IgD-negative memory B cell (primary cell): ENCODE measurements around the gene KLF3. TPM values are rescaled to one million over a fixed set of nuclear protein-coding genes. Genes with fewer than 3 reads are reported as not detected.
A peak's percentile ranks its signal among the peaks of the same experiment; 100 is the strongest.

Experiments
- H3K27ac Mint-ChIP-seq, 3 donors: one replicate each; pipeline ENCODE4 v1.8.0; 2020 to 2022; ENCODE audit warnings: mild to moderate bottlenecking in 3 of 3, mixed read lengths in 3 of 3, moderate library complexity in 1 of 3
- H3K27me3 Mint-ChIP-seq: one replicate; pipeline ENCODE4 v1.8.0; 2021; ENCODE audit warnings: mixed read lengths
- H3K36me3 Mint-ChIP-seq: one replicate; pipeline ENCODE4 v1.8.0; 2020; ENCODE audit warnings: mild to moderate bottlenecking, mixed read lengths
- H3K4me1 Mint-ChIP-seq, 3 donors: one replicate each; pipeline ENCODE4 v1.8.0; 2020 to 2022; ENCODE audit warnings: mixed read lengths in 3 of 3, mild to moderate bottlenecking in 1 of 3
- H3K4me3 Mint-ChIP-seq, 4 donors: one replicate each; pipeline ENCODE4 v1.8.0; 2020 to 2022; ENCODE audit warnings: mild to moderate bottlenecking in 4 of 4, mixed read lengths in 4 of 4, moderate library complexity in 3 of 4
- H3K9me3 Mint-ChIP-seq, 3 donors: one replicate each; pipeline ENCODE4 v1.8.0; 2020 to 2021; ENCODE audit warnings: mixed read lengths in 3 of 3, mild to moderate bottlenecking in 1 of 3
- polyA plus RNA-seq: library from polyadenylated mRNA; unstranded; fragments of 300-500 nt; fragmentation: Illumina TruSeq; gene quantifications from one replicate; pipeline ENCODE4 v1.2.3, GENCODE V29; 2021

The KLF3 gene
- polyA plus RNA-seq, 1 donor from 2014 or later = 25.1 TPM

- no peaks in the 10 kb centered on the region for H3K9me3 Mint-ChIP-seq
These were observed 29.8 kb upstream of the KLF3 start for GRCh38 chr4:38634047-38634759.

GRCh38 chr4:38639242-38639641, 24.8 kb upstream of the KLF3 start:
- peaks cover 6% of the 10 kb centered on the region for H3K36me3 Mint-ChIP-seq
- no peak overlapping the region for H3K27ac Mint-ChIP-seq
- H3K4me3 Mint-ChIP-seq = no peak overlapping the region
- H3K27me3 Mint-ChIP-seq = peaks cover 3% of the 10 kb centered on the region
- H3K9me3 Mint-ChIP-seq = peaks cover 0 to 7% (median 3%) of the 10 kb centered on the region in 3 donors
- no peaks in the 10 kb centered on the region for H3K4me1 Mint-ChIP-seq

More at GRCh38 chr4:38634047-38634759, 29.8 kb upstream of the KLF3 start:
- Mint-ChIP-seq H3K4me3 (no peak overlapping the region), H3K27ac (no peak overlapping the region), H3K4me1 (peaks cover 0 to 2% (median 0%) of the 10 kb centered on the region in 3 donors), H3K27me3 (peaks cover 1% of the 10 kb centered on the region), H3K36me3 (no peaks in the 10 kb centered on the region)

GRCh38 chr4:38641811-38642210, 22.2 kb upstream of the KLF3 start:
- Mint-ChIP-seq H3K9me3 (peaks cover 5 to 7% (median 6%) of the 10 kb centered on the region in 3 donors), H3K27ac (no peak overlapping the region), H3K4me1 (no peaks in the 10 kb centered on the region), H3K27me3 (peaks cover 6% of the 10 kb centered on the region), H3K4me3 (no peak overlapping the region), H3K36me3 (peaks cover 6% of the 10 kb centered on the region)

- Mint-ChIP-seq H3K9me3 (peaks cover 5 to 7% (median 6%) of the 10 kb centered on the region in 3 donors), H3K4me3 (no peak overlapping the region), H3K36me3 (peaks cover 6% of the 10 kb centered on the region), H3K27me3 (peaks cover 6% of the 10 kb centered on the region), H3K27ac (no peak overlapping the region), H3K4me1 (peaks cover 0 to 6% (median 5%) of the 10 kb centered on the region in 3 donors)
These were observed 19.8 kb upstream of the KLF3 start for GRCh38 chr4:38644201-38644600.

DNA sequence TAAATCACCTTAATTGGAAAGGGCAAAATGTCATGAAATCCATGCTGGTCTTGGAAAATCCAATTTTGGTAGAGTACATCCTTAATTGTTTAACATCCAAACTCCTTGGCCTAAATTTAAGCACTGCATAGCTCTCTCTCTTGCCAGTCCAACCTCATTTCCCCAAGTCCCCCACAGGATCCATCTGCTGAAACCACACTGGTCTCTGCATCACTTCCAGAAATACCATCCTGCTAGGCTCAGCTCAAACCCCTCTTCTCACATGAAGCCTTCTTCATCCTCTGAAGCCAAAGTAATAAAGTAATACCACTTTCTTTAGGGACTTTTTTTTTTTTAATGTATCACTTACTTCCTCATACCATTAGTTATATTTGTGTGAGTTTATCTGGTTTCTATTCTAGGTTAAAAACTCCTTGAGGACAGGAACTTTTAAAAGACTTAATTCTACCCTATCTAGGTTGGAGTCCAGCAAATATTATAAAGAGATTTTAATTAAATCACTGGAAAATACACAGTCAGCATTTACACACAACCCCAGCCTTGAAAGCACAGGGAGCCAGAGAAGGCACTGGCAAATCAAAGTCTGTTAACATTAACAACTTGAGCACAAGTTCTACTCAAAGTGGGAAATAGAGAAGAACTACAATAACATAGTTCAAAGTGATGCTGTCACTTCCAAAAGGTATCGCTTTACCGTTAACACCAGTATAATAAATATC, 16.7 kb upstream of the KLF3 start:
- Mint-ChIP-seq H3K27me3 (peaks cover 6% of the 10 kb centered on the region), H3K4me1 (peaks cover 0 to 6% (median 5%) of the 10 kb centered on the region in 3 donors), H3K9me3 (peaks cover 0 to 5% (median 3%) of the 10 kb centered on the region in 3 donors), H3K27ac (no peak overlapping the region), H3K36me3 (peaks cover 4% of the 10 kb centered on the region), H3K4me3 (no peak overlapping the region)

DNA sequence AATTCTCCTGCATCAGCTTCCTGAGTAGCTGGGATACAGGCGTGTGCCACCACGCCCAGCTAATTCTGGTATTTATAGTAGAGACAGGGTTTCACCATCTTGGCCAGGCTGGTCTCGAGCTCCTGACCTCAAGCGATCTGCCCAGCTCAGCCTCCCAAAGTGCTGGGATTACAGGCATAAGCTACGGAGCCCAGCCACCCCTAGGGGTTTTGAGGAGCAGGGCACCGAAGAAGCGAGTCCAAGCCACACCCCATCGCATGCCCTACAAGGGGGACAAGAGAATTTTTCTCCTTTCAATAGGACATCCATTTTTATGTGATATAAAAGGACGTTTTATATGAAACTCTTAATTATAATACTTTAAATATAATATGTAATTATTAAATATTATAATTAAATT, 13.9 kb upstream of the KLF3 start:
- Mint-ChIP-seq H3K27ac (no peak overlapping the region), H3K4me3 (no peak overlapping the region), H3K9me3 (peaks cover 0 to 5% (median 3%) of the 10 kb centered on the region in 3 donors), H3K4me1 (peaks cover 16 to 23% (median 22%) of the 10 kb centered on the region in 3 donors), H3K36me3 (peaks cover under 1% of the 10 kb centered on the region), H3K27me3 (peaks cover 5% of the 10 kb centered on the region)

DNA sequence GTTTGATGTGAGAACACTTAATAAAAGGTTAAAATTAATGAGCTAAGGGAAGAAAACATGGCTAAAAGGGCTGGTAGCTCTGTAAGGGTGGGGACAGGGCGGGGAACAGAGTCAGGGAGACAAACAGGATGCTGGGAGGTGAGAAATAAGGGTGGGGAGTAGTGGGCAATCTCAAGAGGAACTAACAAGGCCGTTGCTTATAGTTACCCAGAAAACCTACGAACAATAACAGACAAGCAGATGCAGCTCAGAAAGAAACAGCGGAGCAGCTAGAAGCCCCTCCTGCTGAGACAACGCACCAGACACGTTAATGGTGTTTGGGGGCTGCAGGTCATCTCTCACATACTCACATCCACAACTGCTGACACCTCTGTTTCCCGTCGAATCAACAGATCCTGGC, 9.7 kb upstream of the KLF3 start:
- peaks cover 2% of the 10 kb centered on the region for H3K36me3 Mint-ChIP-seq
- peak overlapping the region; percentile 58 to 97 (median 96) for H3K27ac Mint-ChIP-seq
- peaks cover 18 to 40% (median 24%) of the 10 kb centered on the region in 3 donors for H3K4me1 Mint-ChIP-seq
- peaks cover 6% of the 10 kb centered on the region for H3K27me3 Mint-ChIP-seq
- peak overlapping the region; percentile 49 to 91 (median 77) for H3K4me3 Mint-ChIP-seq
- no peaks in the 10 kb centered on the region for H3K9me3 Mint-ChIP-seq

DNA sequence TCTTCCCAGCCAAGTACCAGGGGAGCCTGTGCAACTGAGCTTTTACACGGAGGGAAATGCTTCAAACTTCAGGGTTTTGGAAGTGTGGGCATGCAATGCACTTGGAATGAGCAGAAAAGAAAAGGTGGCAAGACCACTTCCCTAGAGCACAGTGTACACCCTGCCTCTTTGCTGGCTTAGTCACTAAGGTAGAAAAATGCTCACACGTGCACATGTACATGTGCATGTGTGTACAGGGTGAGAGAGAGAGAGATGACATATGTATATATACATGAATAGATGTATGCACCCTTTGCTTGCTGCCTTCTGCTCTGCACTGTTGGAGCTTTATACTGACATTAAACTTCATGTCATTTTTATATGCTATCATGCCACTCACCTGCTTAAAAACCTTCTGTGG, 7.9 kb upstream of the KLF3 start:
- peak overlapping the region in 1 of 4 donors; percentile 28 for H3K4me3 Mint-ChIP-seq
- H3K36me3 Mint-ChIP-seq = peaks cover 2% of the 10 kb centered on the region
- peaks cover 18 to 42% (median 30%) of the 10 kb centered on the region in 3 donors for H3K4me1 Mint-ChIP-seq
- peak overlapping the region in 2 of 3 donors; percentile 71 to 97 for H3K27ac Mint-ChIP-seq
- no peaks in the 10 kb centered on the region for H3K9me3 Mint-ChIP-seq
- peaks cover 8% of the 10 kb centered on the region for H3K27me3 Mint-ChIP-seq

- Mint-ChIP-seq H3K4me3 (peak overlapping the region in 2 of 4 donors; percentile 57 to 82), H3K4me1 (peaks cover 12 to 39% (median 27%) of the 10 kb centered on the region in 3 donors), H3K36me3 (peaks cover 2% of the 10 kb centered on the region), H3K27ac (peak overlapping the region in 2 of 3 donors; percentile 50 to 78), H3K9me3 (no peaks in the 10 kb centered on the region), H3K27me3 (peaks cover 8% of the 10 kb centered on the region)
These were observed 4.7 kb upstream of the KLF3 start for GRCh38 chr4:38659346-38659745.

- no peaks in the 10 kb centered on the region for H3K36me3 Mint-ChIP-seq
- peak overlapping the region in 2 of 4 donors; percentile 14 to 82 for H3K4me3 Mint-ChIP-seq
- no peaks in the 10 kb centered on the region for H3K9me3 Mint-ChIP-seq
- peaks cover 2% of the 10 kb centered on the region for H3K27me3 Mint-ChIP-seq
- H3K27ac Mint-ChIP-seq = peak overlapping the region in 2 of 3 donors; percentile 35 to 78
- H3K4me1 Mint-ChIP-seq = peaks cover 10 to 38% (median 27%) of the 10 kb centered on the region in 3 donors
These were observed 3.2 kb upstream of the KLF3 start for GRCh38 chr4:38660838-38661237.

- Mint-ChIP-seq H3K9me3 (no peaks in the 10 kb centered on the region), H3K27ac (peak overlapping the region in 1 of 3 donors; percentile 78), H3K27me3 (peaks cover 2% of the 10 kb centered on the region), H3K36me3 (no peaks in the 10 kb centered on the region), H3K4me1 (peaks cover 15 to 42% (median 32%) of the 10 kb centered on the region in 3 donors), H3K4me3 (peak overlapping the region; percentile 25 to 82 (median 45))
These were observed 2.6 kb upstream of the KLF3 start for GRCh38 chr4:38661371-38661770.

DNA sequence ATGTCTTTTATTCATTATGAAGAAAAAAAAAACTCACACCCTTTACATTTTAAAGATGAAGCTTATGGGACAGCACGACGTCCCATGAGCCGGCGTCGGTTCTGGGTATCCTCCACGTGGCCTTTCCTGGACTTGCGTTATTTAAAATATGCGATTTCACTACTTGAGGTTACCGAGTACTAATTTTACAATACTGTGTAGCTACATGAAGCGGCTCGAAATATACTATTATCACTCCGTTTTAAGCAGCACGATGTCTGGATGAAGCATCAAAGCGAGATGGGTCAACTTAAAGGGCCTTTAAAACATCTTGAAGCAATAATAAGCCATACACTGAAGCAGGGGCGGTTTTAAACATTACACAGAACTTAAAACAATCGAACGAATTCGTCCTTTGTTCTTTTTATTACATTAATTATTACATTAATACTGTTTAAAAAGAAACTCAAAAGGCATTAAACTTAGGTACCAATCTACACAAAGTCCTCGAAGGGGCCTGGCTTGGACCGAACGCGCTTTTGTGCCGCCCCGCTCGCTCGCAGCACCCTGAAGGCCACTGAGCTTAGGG, 1.4 kb upstream of the KLF3 start:
- Mint-ChIP-seq H3K9me3 (no peaks in the 10 kb centered on the region), H3K36me3 (no peaks in the 10 kb centered on the region), H3K4me3 (peak overlapping the region; percentile 80 to 90 (median 86)), H3K4me1 (peaks cover 25 to 52% (median 42%) of the 10 kb centered on the region in 3 donors), H3K27me3 (peaks cover 2% of the 10 kb centered on the region), H3K27ac (peak overlapping the region; percentile 78 to 88 (median 85))

- peak overlapping the region; percentile 80 to 90 (median 86) for H3K4me3 Mint-ChIP-seq
- H3K36me3 Mint-ChIP-seq = no peaks in the 10 kb centered on the region
- H3K27me3 Mint-ChIP-seq = peaks cover 2% of the 10 kb centered on the region
- H3K27ac Mint-ChIP-seq = peak overlapping the region; percentile 78 to 88 (median 85)
- H3K4me1 Mint-ChIP-seq = peaks cover 28 to 52% (median 45%) of the 10 kb centered on the region in 3 donors
- H3K9me3 Mint-ChIP-seq = no peaks in the 10 kb centered on the region
These were observed 754 bp upstream of the KLF3 start for GRCh38 chr4:38663090-38663800.

- Mint-ChIP-seq H3K27ac (peak overlapping the region; percentile 87 to 96 (median 95)), H3K9me3 (no peaks in the 10 kb centered on the region), H3K4me1 (peaks cover 32 to 50% (median 50%) of the 10 kb centered on the region in 3 donors), H3K36me3 (no peaks in the 10 kb centered on the region), H3K27me3 (peaks cover 2% of the 10 kb centered on the region), H3K4me3 (peak overlapping the region; percentile 89 to 99 (median 96))
These were observed 855 bp downstream of the KLF3 start for GRCh38 chr4:38664706-38665401.
